Measurements from ENCODE around the gene CAPN2.
"Not testable (repeated sequence)": the region's sequence is repeated elsewhere in the genome, so short reads cannot be mapped to it uniquely, and the experiment has no call there.

CAPN2 gene

GRCh38 chr1:223793716-223794115, 81.4 kb downstream of the CAPN2 start:
- FAIRE-seq, result no peak

GRCh38 chr1:223794136-223794880, 82.0 kb downstream of the CAPN2 start:
- FAIRE-seq, result no peak

- no peak for FAIRE-seq
Observed at GRCh38 chr1:223796210-223796609, 83.9 kb downstream of the CAPN2 start.

GRCh38 chr1:223802032-223802431, 89.7 kb downstream of the CAPN2 start:
- no peak for FAIRE-seq

- no peak for FAIRE-seq
Observed at GRCh38 chr1:223802602-223803001, 90.3 kb downstream of the CAPN2 start.

- FAIRE-seq, result no peak
Observed at GRCh38 chr1:223803211-223803610, 90.9 kb downstream of the CAPN2 start.

GRCh38 chr1:223809905-223810304, 97.6 kb downstream of the CAPN2 start:
- FAIRE-seq, result not testable (repeated sequence)

- no peak for FAIRE-seq
Observed at GRCh38 chr1:223810586-223810985, 98.2 kb downstream of the CAPN2 start.

GRCh38 chr1:223811634-223812101, 99.3 kb downstream of the CAPN2 start:
- FAIRE-seq, result no peak

GRCh38 chr1:223813645-223814044, 101.3 kb downstream of the CAPN2 start:
- no peak for FAIRE-seq

- no peak for FAIRE-seq
Observed at GRCh38 chr1:223815020-223815853, 102.9 kb downstream of the CAPN2 start.

GRCh38 chr1:223815865-223816264, 103.5 kb downstream of the CAPN2 start:
- FAIRE-seq, result no peak

- FAIRE-seq, result not testable (repeated sequence)
Observed at GRCh38 chr1:223817265-223817664, 104.9 kb downstream of the CAPN2 start.

- FAIRE-seq, result no peak
Observed at GRCh38 chr1:223819730-223820514, 107.6 kb downstream of the CAPN2 start.

- FAIRE-seq, result no peak
Observed at GRCh38 chr1:223820515-223820858, 108.1 kb downstream of the CAPN2 start.

GRCh38 chr1:223820971-223821370, 108.6 kb downstream of the CAPN2 start:
- no peak for FAIRE-seq

GRCh38 chr1:223824287-223824686, 111.9 kb downstream of the CAPN2 start:
- FAIRE-seq, result no peak

- FAIRE-seq, result no peak
Observed at GRCh38 chr1:223824712-223825111, 112.4 kb downstream of the CAPN2 start.

Data from colon (tissue), 2 donors.